ENCODE measurements around the gene COG6. TPM values are rescaled to one million over a fixed set of nuclear protein-coding genes. Genes with fewer than 3 reads are reported as not detected.

Gene COG6
- total RNA-seq, 3 donors from 2014 or later, result 24.7 to 30.4 (median 27.4) TPM

DNA sequence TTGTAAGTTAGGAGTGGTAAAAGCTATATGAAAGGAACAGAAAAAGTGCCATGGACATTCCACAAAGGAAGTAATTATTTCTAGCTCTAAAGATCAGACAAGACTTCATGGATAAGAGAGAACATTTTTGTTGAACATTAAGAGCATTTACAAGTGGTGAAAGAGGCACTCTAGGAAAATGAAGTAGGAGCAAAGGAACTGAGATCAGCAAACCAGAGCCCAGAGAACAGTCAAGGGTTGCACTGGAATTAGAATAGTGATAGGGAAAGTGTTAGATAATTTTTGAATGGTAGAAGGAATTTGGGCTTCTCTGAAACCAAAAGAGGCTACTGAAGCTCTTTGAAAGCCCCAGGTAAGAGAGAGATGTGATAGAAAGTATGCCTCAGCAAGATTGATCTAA, 94.1 kb downstream of the COG6 start:
- DNase-seq (no peak), ATAC-seq (no peak)
- Histone ChIP-seq H3K36me3 (ENCODE audit: low read depth) (no peaks in the 10 kb centered on the region), H3K4me1 (ENCODE audit: low read depth) (no peaks in the 10 kb centered on the region), H3K9me3 (no peaks in the 10 kb centered on the region), H3K4me3 (no peak overlapping the region)
- TF ChIP-seq, protein P1, sequence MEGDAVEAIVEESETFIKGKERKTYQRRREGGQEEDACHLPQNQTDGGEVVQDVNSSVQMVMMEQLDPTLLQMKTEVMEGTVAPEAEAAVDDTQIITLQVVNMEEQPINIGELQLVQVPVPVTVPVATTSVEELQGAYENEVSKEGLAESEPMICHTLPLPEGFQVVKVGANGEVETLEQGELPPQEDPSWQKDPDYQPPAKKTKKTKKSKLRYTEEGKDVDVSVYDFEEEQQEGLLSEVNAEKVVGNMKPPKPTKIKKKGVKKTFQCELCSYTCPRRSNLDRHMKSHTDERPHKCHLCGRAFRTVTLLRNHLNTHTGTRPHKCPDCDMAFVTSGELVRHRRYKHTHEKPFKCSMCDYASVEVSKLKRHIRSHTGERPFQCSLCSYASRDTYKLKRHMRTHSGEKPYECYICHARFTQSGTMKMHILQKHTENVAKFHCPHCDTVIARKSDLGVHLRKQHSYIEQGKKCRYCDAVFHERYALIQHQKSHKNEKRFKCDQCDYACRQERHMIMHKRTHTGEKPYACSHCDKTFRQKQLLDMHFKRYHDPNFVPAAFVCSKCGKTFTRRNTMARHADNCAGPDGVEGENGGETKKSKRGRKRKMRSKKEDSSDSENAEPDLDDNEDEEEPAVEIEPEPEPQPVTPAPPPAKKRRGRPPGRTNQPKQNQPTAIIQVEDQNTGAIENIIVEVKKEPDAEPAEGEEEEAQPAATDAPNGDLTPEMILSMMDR (IDR thresholded peaks at IDR 0.05), result no peak
- intact Hi-C loops (cut with DNase I, micrococcal nuclease), result no loop called here

DNA sequence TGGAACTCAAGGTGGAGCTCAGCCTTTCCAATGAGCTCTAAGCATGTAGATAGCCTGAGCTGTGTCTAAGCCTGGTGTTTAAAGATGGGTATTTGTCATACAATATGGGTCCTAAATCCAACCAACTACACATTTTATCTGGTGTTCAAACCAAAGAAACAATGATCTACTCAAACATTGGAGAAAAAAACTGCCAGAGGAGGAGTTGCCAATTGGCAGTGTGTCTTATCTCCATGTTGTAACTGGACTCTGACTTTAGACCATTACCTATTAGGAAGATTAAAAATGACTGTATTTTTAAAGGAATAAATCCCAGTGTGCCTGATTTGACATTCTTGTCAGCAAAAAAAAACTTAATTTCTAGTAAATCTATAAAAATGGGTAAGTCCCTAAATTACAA, 96.3 kb downstream of the COG6 start:
- DNase-seq (no peak), ATAC-seq (no peak)
- Histone ChIP-seq H3K4me3 (no peak overlapping the region), H3K4me1 (ENCODE audit: low read depth) (no peaks in the 10 kb centered on the region), H3K36me3 (ENCODE audit: low read depth) (no peaks in the 10 kb centered on the region), H3K9me3 (no peaks in the 10 kb centered on the region)
- TF ChIP-seq, protein P1 (IDR thresholded peaks at IDR 0.05), result no peak
- intact Hi-C loops (cut with DNase I, micrococcal nuclease), result no loop called here

DNA sequence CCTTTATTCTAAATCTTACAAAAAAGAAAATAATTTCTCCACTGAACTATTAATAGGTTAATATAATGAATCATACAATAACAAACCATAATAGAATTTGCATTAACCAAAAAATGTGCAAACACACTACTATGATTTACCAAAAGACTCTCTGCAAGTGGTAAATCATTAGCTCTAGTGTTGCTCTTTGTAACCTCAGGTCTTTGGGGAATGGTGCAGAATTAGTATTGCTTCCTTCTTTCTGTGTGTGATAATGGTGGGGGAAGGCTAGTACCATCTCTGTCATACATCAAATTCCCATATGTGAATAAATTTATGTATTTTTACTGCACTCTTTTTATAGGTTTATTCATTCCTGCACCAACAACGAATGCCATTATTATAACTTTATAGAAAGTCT, 105.1 kb downstream of the COG6 start:
- H3K36me3 ChIP-seq (ENCODE audit: low read depth), result no peaks in the 10 kb centered on the region
- H3K4me1 ChIP-seq (ENCODE audit: low read depth), result peaks cover 4% of the 10 kb centered on the region
- intact Hi-C loops (cut with DNase I, micrococcal nuclease), result no loop called here
- no peak overlapping the region for H3K4me3 ChIP-seq
- TF ChIP-seq, protein P1 (IDR thresholded peaks at IDR 0.05), result no peak
- no peaks in the 10 kb centered on the region for H3K9me3 ChIP-seq
- no peak for DNase-seq
- no peak for ATAC-seq

DNA sequence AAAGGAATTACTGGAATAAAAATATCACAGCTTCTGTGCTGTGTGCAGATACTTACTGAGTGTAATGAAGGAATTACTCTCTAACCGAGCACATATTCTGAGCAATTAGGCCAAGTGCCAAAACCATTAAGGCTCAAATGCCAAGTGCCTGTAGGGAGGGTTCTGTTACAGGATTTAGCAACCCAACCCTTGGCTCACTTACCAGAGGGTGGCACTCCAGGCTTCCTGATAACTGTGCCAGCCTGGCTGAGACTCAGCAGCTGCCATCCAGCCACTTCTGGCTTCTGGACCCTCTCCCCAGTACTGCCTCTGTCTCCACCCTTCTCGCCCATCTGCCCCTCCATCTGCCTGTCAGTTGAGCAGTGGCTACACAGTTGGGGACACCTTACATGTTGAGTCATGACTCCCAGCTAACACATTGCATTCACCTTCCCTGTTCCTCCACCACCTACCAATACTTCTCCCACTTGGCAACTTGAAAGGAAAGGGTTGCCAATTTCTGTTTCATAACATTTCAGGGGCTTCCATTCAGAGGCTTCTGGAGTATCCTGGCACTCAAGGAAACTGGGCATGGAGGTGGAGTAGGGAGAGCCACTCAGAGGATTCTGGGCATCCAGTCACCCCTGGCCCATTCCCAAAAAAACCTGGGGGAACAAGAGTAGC, 110.5 kb downstream of the COG6 start:
- DNase-seq (peak; percentile 58 to 88 (median 76)), ATAC-seq (peak; percentile 94)
- Histone ChIP-seq H3K4me1 (ENCODE audit: low read depth) (peaks cover 17% of the 10 kb centered on the region), H3K4me3 (no peak overlapping the region), H3K36me3 (ENCODE audit: low read depth) (no peaks in the 10 kb centered on the region), H3K9me3 (no peaks in the 10 kb centered on the region)
- intact Hi-C loops (cut with DNase I, micrococcal nuclease), result loop anchor here in 1 of 2 donors (5.0 kb wide), 1 partner anchor 176 kb away; no protein-coding TSS in a partner anchor
- TF ChIP-seq, protein P1 (IDR thresholded peaks at IDR 0.05), result no peak

DNA sequence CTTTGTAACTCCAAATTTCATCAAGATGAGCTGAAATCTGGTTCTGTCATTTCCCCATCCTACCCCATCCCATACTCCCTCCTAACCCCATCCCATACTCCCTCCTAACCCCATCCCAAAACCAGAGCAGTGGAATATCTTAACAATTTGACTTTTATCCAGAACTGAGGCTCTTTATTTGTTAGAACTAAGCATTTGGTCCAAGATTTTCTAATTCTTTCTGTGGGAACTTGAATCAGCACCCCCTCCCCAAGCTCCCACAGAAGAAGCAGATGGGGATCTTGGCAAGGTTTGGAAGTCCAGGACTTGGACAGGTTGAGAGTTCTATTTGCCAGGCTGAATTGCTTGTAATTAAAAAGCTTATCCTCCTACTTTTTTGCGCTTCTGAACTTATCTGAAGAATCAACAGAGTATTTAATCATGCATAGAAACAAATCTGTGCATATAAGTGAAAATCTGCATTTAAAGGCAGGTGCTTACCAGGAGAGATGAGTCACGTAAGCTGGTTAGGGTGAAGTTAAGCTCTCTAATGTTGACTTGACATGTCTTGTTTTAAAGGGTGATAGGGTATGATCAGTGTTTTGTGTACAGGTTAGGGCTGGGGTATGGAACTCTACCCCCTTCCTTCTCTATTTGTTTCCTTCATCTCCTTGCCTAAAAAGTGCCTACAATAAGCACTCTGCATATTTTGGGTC, 111.1 kb downstream of the COG6 start:
- TF ChIP-seq, protein P1 (IDR thresholded peaks at IDR 0.05), result no peak
- ATAC-seq (no peak), DNase-seq (no peak)
- Histone ChIP-seq H3K9me3 (no peaks in the 10 kb centered on the region), H3K36me3 (ENCODE audit: low read depth) (no peaks in the 10 kb centered on the region), H3K4me1 (ENCODE audit: low read depth) (peaks cover 17% of the 10 kb centered on the region), H3K4me3 (no peak overlapping the region)
- intact Hi-C loops (cut with DNase I, micrococcal nuclease), result loop anchor here in 1 of 2 donors (5.0 kb wide), 1 partner anchor 176 kb away; no protein-coding TSS in a partner anchor

All from mucosa of descending colon (tissue), 3 donors.